ENCODE measurements around the gene FAM117A. TPM values are rescaled to one million over a fixed set of nuclear protein-coding genes. Genes with fewer than 3 reads are reported as not detected.

The FAM117A gene
- total and polyA plus RNA-seq, 3 donors from 2014 or later = 30.2 to 67.3 (median 38.1) TPM

DNA sequence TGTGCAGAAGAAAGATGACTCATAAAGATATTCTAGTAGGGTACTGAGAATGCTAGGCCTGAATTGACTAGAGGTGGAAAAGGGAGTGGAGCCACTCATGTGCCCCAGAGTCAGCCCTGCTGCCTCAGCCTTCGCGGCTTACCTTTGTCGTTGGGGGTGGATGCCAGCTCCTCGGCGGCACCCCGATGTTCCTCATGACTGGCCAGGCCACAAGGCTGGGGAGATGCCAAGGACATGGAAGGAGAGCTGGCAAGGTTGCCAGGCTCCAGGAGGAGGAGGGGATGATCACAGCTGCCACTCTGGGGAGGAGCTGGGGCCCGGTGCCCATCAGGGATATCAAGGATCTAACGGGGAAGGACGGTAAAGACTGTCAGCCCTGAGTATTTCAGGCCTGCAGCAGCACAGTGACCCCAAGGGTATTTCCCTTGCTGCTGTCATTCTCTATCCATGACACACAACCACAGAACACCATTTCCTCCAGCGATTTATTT, 46.5 kb downstream of the FAM117A start:
- H3K36me3 ChIP-seq (ENCODE audit: low read depth, missing control alignments) = no peaks in the 10 kb centered on the region
- no peaks in the 10 kb centered on the region for H3K4me1 ChIP-seq
- no peak for DNase-seq
- H3K27me3 ChIP-seq = no peaks in the 10 kb centered on the region
- intact Hi-C loops (cut with DNase I; ENCODE audit: low total_unique reads) = no loop called here
- WGBS, 2 donors = 72 to 87% methylated on average over 10 of the region's 10 CpGs
- no peak overlapping the region for H3K27ac ChIP-seq
- no peaks in the 10 kb centered on the region for H3K9me3 ChIP-seq
- no peak overlapping the region for H3K4me3 ChIP-seq
- TF ChIP-seq POLR2A (IDR thresholded peaks at IDR 0.05) = no peak
- TF ChIP-seq, protein P1, sequence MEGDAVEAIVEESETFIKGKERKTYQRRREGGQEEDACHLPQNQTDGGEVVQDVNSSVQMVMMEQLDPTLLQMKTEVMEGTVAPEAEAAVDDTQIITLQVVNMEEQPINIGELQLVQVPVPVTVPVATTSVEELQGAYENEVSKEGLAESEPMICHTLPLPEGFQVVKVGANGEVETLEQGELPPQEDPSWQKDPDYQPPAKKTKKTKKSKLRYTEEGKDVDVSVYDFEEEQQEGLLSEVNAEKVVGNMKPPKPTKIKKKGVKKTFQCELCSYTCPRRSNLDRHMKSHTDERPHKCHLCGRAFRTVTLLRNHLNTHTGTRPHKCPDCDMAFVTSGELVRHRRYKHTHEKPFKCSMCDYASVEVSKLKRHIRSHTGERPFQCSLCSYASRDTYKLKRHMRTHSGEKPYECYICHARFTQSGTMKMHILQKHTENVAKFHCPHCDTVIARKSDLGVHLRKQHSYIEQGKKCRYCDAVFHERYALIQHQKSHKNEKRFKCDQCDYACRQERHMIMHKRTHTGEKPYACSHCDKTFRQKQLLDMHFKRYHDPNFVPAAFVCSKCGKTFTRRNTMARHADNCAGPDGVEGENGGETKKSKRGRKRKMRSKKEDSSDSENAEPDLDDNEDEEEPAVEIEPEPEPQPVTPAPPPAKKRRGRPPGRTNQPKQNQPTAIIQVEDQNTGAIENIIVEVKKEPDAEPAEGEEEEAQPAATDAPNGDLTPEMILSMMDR (IDR thresholded peaks at IDR 0.05) = no peak

DNA sequence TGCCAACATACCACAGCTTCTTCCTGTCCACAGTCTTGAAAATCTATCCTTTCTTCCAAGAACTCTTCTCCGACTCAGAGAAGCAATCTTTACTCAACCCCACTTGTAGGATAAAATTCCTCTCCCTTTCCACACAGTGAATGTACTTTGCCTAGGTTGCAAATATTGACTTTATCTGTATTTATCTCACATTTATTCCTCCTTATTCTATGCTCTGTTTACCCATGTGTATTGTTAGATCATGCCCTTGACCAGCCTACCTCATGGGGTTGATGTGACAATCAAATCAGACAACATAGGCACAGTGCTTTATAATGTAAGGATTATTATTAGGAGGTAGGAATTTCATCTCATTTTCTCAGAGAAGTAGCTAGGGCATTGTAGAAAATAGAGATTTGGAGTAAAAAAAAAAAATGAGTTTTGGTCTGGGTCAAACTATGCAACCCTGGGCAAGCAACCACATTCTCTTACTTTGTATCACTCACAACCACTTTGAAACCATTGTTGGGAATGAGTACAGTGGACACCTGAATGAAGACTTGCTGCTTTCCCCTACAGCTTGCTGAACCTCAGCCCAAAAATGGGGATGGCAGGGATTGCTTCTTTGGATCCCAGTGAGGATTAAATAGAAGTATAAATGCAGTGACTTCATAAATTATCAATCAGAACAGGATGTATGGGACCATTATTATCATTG, 47.1 kb downstream of the FAM117A start:
- no peaks in the 10 kb centered on the region for H3K9me3 ChIP-seq
- H3K27me3 ChIP-seq = no peaks in the 10 kb centered on the region
- no peaks in the 10 kb centered on the region for H3K36me3 ChIP-seq (ENCODE audit: low read depth, missing control alignments)
- H3K4me1 ChIP-seq = no peaks in the 10 kb centered on the region
- TF ChIP-seq, protein P1 (IDR thresholded peaks at IDR 0.05) = no peak
- TF ChIP-seq POLR2A (IDR thresholded peaks at IDR 0.05) = no peak
- H3K27ac ChIP-seq = no peak overlapping the region
- no peak overlapping the region for H3K4me3 ChIP-seq
- WGBS, 2 donors = 86 to 94% methylated on average over 1 of the region's 1 CpG
- DNase-seq = no peak
- intact Hi-C loops (cut with DNase I; ENCODE audit: low total_unique reads) = no loop called here

GRCh38 chr17:49715717-49716279, 48.1 kb downstream of the FAM117A start:
- Histone ChIP-seq H3K27me3 (no peaks in the 10 kb centered on the region), H3K4me1 (no peaks in the 10 kb centered on the region), H3K36me3 (ENCODE audit: low read depth, missing control alignments) (no peaks in the 10 kb centered on the region), H3K27ac (no peak overlapping the region), H3K9me3 (no peaks in the 10 kb centered on the region), H3K4me3 (no peak overlapping the region)
- DNase-seq = no peak
- intact Hi-C loops (cut with DNase I; ENCODE audit: low total_unique reads) = no loop called here
- TF ChIP-seq, protein P1 (IDR thresholded peaks at IDR 0.05) = no peak
- TF ChIP-seq POLR2A (IDR thresholded peaks at IDR 0.05) = no peak
- WGBS, 2 donors = 62 to 74% methylated on average over 9 of the region's 9 CpGs

- no peaks in the 10 kb centered on the region for H3K4me1 ChIP-seq
- WGBS, 2 donors = 72 to 77% methylated on average over 4 of the region's 4 CpGs
- no peak for DNase-seq
- H3K4me3 ChIP-seq = no peak overlapping the region
- no peak overlapping the region for H3K27ac ChIP-seq
- H3K27me3 ChIP-seq = no peaks in the 10 kb centered on the region
- H3K36me3 ChIP-seq (ENCODE audit: low read depth, missing control alignments) = no peaks in the 10 kb centered on the region
- H3K9me3 ChIP-seq = no peaks in the 10 kb centered on the region
- TF ChIP-seq, protein P1 (IDR thresholded peaks at IDR 0.05) = no peak
- TF ChIP-seq POLR2A (IDR thresholded peaks at IDR 0.05) = no peak
- intact Hi-C loops (cut with DNase I; ENCODE audit: low total_unique reads) = no loop called here
These were observed 48.7 kb downstream of the FAM117A start for GRCh38 chr17:49715216-49715615.
